MM.1S (cell line): Measurements from ENCODE around the gene MTHFD1L.
"Not testable (repeated sequence)": the region's sequence is repeated elsewhere in the genome, so short reads cannot be mapped to it uniquely, and the experiment has no call there.

Source experiments
- DNase-seq: peaks from one replicate; pipeline ENCODE4 v3.0.0-alpha.2; 2015
- H2AFZ ChIP-seq: fragments of 300-600 bp; sonication (generic); 2 replicates; pipeline ENCODE4 v1.6.0; 2016; ENCODE audit warnings: antibody characterized with exemption, low read length
- H3F3A ChIP-seq: fragments of 300-600 bp; sonication (generic); 2 replicates; pipeline ENCODE4 v1.6.1; 2016; ENCODE audit warnings: mild to moderate bottlenecking, antibody characterized with exemption, low read length, moderate library complexity, mixed read lengths; ENCODE audit not compliant: insufficient read depth
- H3K27ac ChIP-seq: fragments of 300-600 bp; sonication (generic); 2 replicates; pipeline ENCODE4 v1.5.1; 2016; ENCODE audit warnings: mild to moderate bottlenecking, low read length
- H3K27me3 ChIP-seq: fragments of 300-600 bp; sonication (generic); replicated peaks from 2 replicates; pipeline ENCODE4 v1.6.0; 2016; ENCODE audit warnings: low read length; ENCODE audit not compliant: insufficient read depth
- H3K36me3 ChIP-seq: fragments of 300-600 bp; sonication (generic); replicated peaks from 2 replicates; pipeline ENCODE4 v1.6.1; 2016; ENCODE audit warnings: mild to moderate bottlenecking, low read length, mixed read lengths; ENCODE audit not compliant: insufficient read depth
- H3K4me1 ChIP-seq: fragments of 300-600 bp; sonication (generic); 2 replicates; pipeline ENCODE4 v1.6.1; 2016; ENCODE audit warnings: low read length, mixed read lengths
- H3K4me2 ChIP-seq: fragments of 300-600 bp; sonication (generic); 2 replicates; pipeline ENCODE4 v1.6.0; 2016; ENCODE audit warnings: low read depth, low read length
- H3K4me3 ChIP-seq: fragments of 300-600 bp; sonication (generic); 2 replicates; pipeline ENCODE4 v1.5.1; 2016; ENCODE audit warnings: low read length, mixed read lengths
- H3K79me2 ChIP-seq: fragments of 300-600 bp; sonication (generic); 2 replicates; pipeline ENCODE4 v1.6.1; 2016; ENCODE audit warnings: mixed run types, low read length, mixed read lengths
- H3K9ac ChIP-seq: fragments of 300-600 bp; sonication (generic); 2 replicates; pipeline ENCODE4 v1.6.1; 2016; ENCODE audit warnings: low read length, mixed read lengths
- H3K9me2 ChIP-seq: fragments of 300-600 bp; sonication (generic); replicated peaks from 2 replicates; pipeline ENCODE4 v1.6.1; 2016; ENCODE audit warnings: mild to moderate bottlenecking, low read length, mixed read lengths; ENCODE audit not compliant: insufficient read depth
- H3K9me3 ChIP-seq: fragments of 300-600 bp; sonication (generic); replicated peaks from 2 replicates; pipeline ENCODE4 v1.6.1; 2016; ENCODE audit warnings: mild to moderate bottlenecking, low read length, mixed read lengths; ENCODE audit not compliant: insufficient read depth
- H4K20me1 ChIP-seq: fragments of 300-600 bp; sonication (generic); 2 replicates; pipeline ENCODE4 v1.6.1; 2016; ENCODE audit warnings: mild to moderate bottlenecking, low read length, moderate library complexity, mixed read lengths; ENCODE audit not compliant: insufficient read depth
- EZH2 ChIP-seq: fragments of 300-600 bp; sonication (generic); optimal IDR thresholded peaks from 2 replicates; pipeline ENCODE3; 2017; ENCODE audit warnings: low read depth, mild to moderate bottlenecking, antibody characterized with exemption, low read length, mixed read lengths
- EZH2phosphoT487 ChIP-seq: fragments of 300-600 bp; sonication (generic); IDR thresholded peaks from 2 replicates; pipeline ENCODE4 v1.6.1; 2018; ENCODE audit warnings: antibody characterized with exemption, low read length
- TF ChIP-seq, protein P1 (sequence below): fragments of 300-600 bp; sonication (generic); IDR thresholded peaks from 2 replicates; pipeline ENCODE4 v1.5.1; 2016; ENCODE audit warnings: antibody characterized with exemption, low read length, mixed read lengths

MTHFD1L gene

DNA sequence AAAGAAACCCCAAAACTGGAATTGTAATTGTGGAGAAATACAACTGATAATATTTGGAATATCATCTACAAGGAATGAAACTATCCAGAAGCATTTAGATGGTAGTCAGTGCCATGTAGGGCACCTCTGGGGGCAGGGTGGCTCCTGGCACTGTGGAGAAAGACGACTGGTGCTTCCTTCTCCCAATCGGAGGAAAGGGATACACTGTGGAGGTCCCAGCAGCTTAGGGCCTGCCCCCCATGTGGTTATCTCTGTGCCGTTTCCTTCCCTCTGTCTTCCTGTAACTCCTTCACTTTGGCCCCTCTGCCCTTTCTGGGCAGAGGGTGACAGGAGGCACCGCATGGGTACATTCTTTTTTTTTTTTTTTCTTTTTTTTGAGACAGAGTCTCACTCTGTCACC lies 178.4 kb downstream of the MTHFD1L start:
- Histone ChIP-seq H3K9ac (no peak overlapping the region), H3K79me2 (no peaks in the 10 kb centered on the region), H2AFZ (no peak overlapping the region), H3K4me3 (no peak overlapping the region), H3K9me2 (no peaks in the 10 kb centered on the region), H3K27ac (no peak overlapping the region), H4K20me1 (no peaks in the 10 kb centered on the region), H3F3A (no peaks in the 10 kb centered on the region), H3K9me3 (no peaks in the 10 kb centered on the region), H3K27me3 (no peaks in the 10 kb centered on the region), H3K4me2 (no peak overlapping the region), H3K4me1 (no peaks in the 10 kb centered on the region), H3K36me3 (no peaks in the 10 kb centered on the region)
- TF ChIP-seq EZH2 (no peak), EZH2phosphoT487 (no peak)
- TF ChIP-seq, protein P1, sequence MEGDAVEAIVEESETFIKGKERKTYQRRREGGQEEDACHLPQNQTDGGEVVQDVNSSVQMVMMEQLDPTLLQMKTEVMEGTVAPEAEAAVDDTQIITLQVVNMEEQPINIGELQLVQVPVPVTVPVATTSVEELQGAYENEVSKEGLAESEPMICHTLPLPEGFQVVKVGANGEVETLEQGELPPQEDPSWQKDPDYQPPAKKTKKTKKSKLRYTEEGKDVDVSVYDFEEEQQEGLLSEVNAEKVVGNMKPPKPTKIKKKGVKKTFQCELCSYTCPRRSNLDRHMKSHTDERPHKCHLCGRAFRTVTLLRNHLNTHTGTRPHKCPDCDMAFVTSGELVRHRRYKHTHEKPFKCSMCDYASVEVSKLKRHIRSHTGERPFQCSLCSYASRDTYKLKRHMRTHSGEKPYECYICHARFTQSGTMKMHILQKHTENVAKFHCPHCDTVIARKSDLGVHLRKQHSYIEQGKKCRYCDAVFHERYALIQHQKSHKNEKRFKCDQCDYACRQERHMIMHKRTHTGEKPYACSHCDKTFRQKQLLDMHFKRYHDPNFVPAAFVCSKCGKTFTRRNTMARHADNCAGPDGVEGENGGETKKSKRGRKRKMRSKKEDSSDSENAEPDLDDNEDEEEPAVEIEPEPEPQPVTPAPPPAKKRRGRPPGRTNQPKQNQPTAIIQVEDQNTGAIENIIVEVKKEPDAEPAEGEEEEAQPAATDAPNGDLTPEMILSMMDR = no peak
- no peak for DNase-seq

DNA sequence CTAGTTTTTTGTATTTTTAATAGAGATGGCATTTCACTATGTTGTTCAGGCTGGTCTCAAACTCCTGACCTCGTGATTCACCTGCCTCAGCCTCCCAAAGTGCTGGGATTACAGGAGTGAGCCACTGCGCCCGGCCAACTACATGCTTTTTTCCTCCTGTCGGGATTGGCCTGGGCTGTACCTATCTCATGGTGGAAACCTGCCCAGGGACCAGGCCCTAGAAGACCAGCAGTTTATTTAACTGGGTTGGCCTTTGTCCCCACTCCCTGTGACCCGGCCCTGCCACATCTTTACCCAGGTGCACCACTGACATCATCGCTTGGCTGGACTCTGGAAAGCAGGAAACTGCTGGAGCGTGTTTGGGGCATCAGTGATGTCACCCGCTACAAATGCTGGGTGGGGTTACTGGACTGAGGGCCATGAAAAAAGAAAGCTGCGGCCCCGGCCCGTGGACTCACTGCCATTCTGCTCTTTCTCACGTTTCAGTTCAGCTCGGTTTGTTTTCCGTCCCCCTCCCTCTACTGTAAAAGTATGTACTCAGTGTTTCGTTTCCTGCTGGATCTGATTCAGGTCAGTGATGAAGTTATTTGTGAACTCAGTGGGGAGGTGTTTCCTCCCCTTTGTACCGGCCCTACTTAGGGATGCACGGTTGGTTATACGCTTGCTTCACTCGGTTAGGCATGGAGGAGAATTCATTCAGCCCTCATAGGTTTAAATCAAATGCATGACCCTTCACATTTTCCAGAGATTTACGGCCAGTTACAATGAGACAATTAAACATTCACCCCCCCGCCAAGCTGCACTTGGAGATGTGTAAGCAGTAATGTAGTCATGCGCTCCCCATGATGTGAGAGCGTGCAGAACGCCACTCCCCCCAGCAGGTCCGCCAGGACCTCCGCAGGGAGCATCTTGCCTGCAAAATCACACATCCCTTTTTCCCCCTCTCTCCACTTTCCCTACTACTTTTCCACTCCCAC lies 179.3 kb downstream of the MTHFD1L start:
- Histone ChIP-seq H3K9ac (no peak overlapping the region), H3K79me2 (no peaks in the 10 kb centered on the region), H3K4me3 (no peak overlapping the region), H3K9me2 (no peaks in the 10 kb centered on the region), H4K20me1 (no peaks in the 10 kb centered on the region), H3K27ac (no peak overlapping the region), H3K4me2 (no peak overlapping the region), H3K27me3 (no peaks in the 10 kb centered on the region), H3K4me1 (no peaks in the 10 kb centered on the region), H3K36me3 (no peaks in the 10 kb centered on the region), H2AFZ (no peak overlapping the region), H3K9me3 (no peaks in the 10 kb centered on the region), H3F3A (no peaks in the 10 kb centered on the region)
- TF ChIP-seq, protein P1 = no peak
- no peak for TF ChIP-seq EZH2phosphoT487
- TF ChIP-seq EZH2 = no peak
- DNase-seq = no peak

GRCh38 chr6:151045511-151046222 lies 180.2 kb downstream of the MTHFD1L start:
- H3K4me3 ChIP-seq, H3K9me3 ChIP-seq, H3K4me2 ChIP-seq, H3K27ac ChIP-seq, DNase-seq, H2AFZ ChIP-seq, H3K4me1 ChIP-seq, H3K9me2 ChIP-seq, H3F3A ChIP-seq, H3K36me3 ChIP-seq, H3K27me3 ChIP-seq, H3K79me2 ChIP-seq, H3K9ac ChIP-seq, H4K20me1 ChIP-seq: not testable (repeated sequence)
